ENCODE results near the gene ENSA. TPM values are rescaled to one million over a fixed set of nuclear protein-coding genes. Genes with fewer than 3 reads are reported as not detected.
"Not testable (repeated sequence)": the region's sequence is repeated elsewhere in the genome, so short reads cannot be mapped to it uniquely, and the experiment has no call there.

The ENSA gene
- total RNA-seq, 4 donors from 2014 or later = 122 to 224 (median 130) TPM

GRCh38 chr1:150610576-150610975 is 18.8 kb downstream of the ENSA start:
- H3K36me3 ChIP-seq = no peaks in the 10 kb centered on the region
- no peak for DNase-seq
- peak overlapping the region; percentile 70 to 78 for H3K27ac ChIP-seq
- no peaks in the 10 kb centered on the region for H3K9me3 ChIP-seq
- peaks cover 0 to 5% of the 10 kb centered on the region in 2 donors for H3K4me1 ChIP-seq
- TF ChIP-seq CTCF (IDR thresholded peaks at IDR 0.05) = no peak
- TF ChIP-seq POLR2A (IDR thresholded peaks at IDR 0.05) = no peak
- no peak overlapping the region for H3K4me3 ChIP-seq
- intact Hi-C loops (cut with DNase I; ENCODE audit: low total_unique reads) = no loop called here
- H3K27me3 ChIP-seq = no peaks in the 10 kb centered on the region

- Histone ChIP-seq H3K27me3 (no peaks in the 10 kb centered on the region), H3K4me3 (no peak overlapping the region), H3K4me1 (peaks cover 0 to 5% of the 10 kb centered on the region in 2 donors), H3K9me3 (no peaks in the 10 kb centered on the region), H3K36me3 (no peaks in the 10 kb centered on the region), H3K27ac (peak overlapping the region; percentile 70 to 78)
- no peak for DNase-seq
- TF ChIP-seq CTCF (IDR thresholded peaks at IDR 0.05) (no peak), POLR2A (IDR thresholded peaks at IDR 0.05) (peak in 1 of 2 donors; percentile 25)
- intact Hi-C loops (cut with DNase I; ENCODE audit: low total_unique reads) = no loop called here
Measured at GRCh38 chr1:150609732-150610131, 19.7 kb downstream of the ENSA start.

GRCh38 chr1:150606463-150607142 is 22.8 kb downstream of the ENSA start:
- Histone ChIP-seq H3K9me3 (no peaks in the 10 kb centered on the region), H3K36me3 (no peaks in the 10 kb centered on the region), H3K4me3 (no peak overlapping the region), H3K27ac (no peak overlapping the region), H3K4me1 (no peaks in the 10 kb centered on the region), H3K27me3 (no peaks in the 10 kb centered on the region)
- TF ChIP-seq POLR2A (IDR thresholded peaks at IDR 0.05) (no peak), CTCF (IDR thresholded peaks at IDR 0.05) (no peak)
- no peak for DNase-seq
- intact Hi-C loops (cut with DNase I; ENCODE audit: low total_unique reads) = no loop called here

GRCh38 chr1:150605451-150605731 is 24.0 kb downstream of the ENSA start:
- H3K9me3 ChIP-seq; H3K36me3 ChIP-seq; H3K4me3 ChIP-seq; intact Hi-C loops (cut with DNase I; ENCODE audit: low total_unique reads); H3K27me3 ChIP-seq; DNase-seq; H3K4me1 ChIP-seq: not testable (repeated sequence)
- H3K27ac ChIP-seq = peak overlapping the region; percentile 67 to 75

- Histone ChIP-seq H3K36me3 (no peaks in the 10 kb centered on the region), H3K4me3 (no peak overlapping the region), H3K4me1 (no peaks in the 10 kb centered on the region), H3K27me3 (no peaks in the 10 kb centered on the region), H3K27ac (peak overlapping the region; percentile 67 to 75), H3K9me3 (no peaks in the 10 kb centered on the region)
- intact Hi-C loops (cut with DNase I; ENCODE audit: low total_unique reads) = no loop called here
- TF ChIP-seq CTCF (IDR thresholded peaks at IDR 0.05) = no peak
- no peak for TF ChIP-seq POLR2A (IDR thresholded peaks at IDR 0.05)
- DNase-seq = no peak
Measured at GRCh38 chr1:150604226-150604588, 25.2 kb downstream of the ENSA start.

- Histone ChIP-seq H3K27ac (peak overlapping the region; percentile 67 to 75), H3K36me3 (no peaks in the 10 kb centered on the region), H3K27me3 (no peaks in the 10 kb centered on the region), H3K4me3 (no peak overlapping the region), H3K4me1 (no peaks in the 10 kb centered on the region), H3K9me3 (no peaks in the 10 kb centered on the region)
- no peak for TF ChIP-seq POLR2A (IDR thresholded peaks at IDR 0.05)
- no peak for TF ChIP-seq CTCF (IDR thresholded peaks at IDR 0.05)
- intact Hi-C loops (cut with DNase I; ENCODE audit: low total_unique reads) = no loop called here
- no peak for DNase-seq
Measured at GRCh38 chr1:150603711-150604110, 25.7 kb downstream of the ENSA start.

- H3K4me3 ChIP-seq; intact Hi-C loops (cut with DNase I; ENCODE audit: low total_unique reads); H3K4me1 ChIP-seq; H3K36me3 ChIP-seq; H3K27ac ChIP-seq; H3K9me3 ChIP-seq; DNase-seq; H3K27me3 ChIP-seq: not testable (repeated sequence)
Measured at GRCh38 chr1:150602372-150602771, 27.0 kb downstream of the ENSA start.
